CD4-positive, alpha-beta T cell treated with Interferon gamma for 1 hour (primary cell): ENCODE measurements around the gene MRPS2.
"Not testable (repeated sequence)": the region's sequence is repeated elsewhere in the genome, so short reads cannot be mapped to it uniquely, and the experiment has no call there.

Experiments used
- DNase-seq: peaks from one replicate; pipeline ENCODE4 v3.0.0-alpha.2; 2020

Gene MRPS2

DNA sequence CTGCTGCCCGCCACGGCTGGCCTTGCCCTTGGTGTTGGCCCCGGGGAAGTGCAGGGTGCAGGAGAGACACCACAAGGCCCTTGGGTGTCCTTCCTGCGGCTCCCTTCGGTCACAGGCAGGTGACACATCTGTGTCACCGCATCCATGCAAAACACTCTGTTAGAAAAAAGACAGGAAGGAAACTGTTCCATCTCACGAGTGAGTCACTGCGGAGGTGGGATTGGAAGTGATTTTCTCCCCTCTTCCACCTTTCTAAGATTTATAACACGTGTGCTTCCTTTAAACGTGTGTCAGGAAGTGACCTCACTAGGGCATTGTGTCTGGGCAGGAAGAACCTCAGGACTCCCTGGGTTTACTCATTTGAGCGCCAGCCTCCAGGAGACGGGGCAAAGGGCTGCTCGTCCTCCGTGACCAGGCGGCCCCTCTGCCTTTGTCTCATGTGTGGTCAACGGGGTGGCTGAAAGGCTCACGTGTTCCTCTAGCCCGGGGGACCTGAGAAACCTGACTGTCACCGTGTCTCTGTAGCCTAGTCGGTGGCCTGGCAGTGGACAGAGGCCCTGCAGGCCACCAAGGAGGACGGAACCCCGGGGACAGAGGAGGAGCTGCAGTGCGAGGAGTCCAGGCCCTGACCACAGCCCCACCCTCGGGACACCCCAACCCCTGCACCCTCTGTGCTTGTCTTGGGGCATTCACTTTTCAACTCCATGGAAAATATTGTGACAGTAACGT, 15.8 kb downstream of the MRPS2 start:
- DNase-seq, result no peak

GRCh38 chr9:135517407-135517822, 16.9 kb downstream of the MRPS2 start:
- no peak for DNase-seq

DNA sequence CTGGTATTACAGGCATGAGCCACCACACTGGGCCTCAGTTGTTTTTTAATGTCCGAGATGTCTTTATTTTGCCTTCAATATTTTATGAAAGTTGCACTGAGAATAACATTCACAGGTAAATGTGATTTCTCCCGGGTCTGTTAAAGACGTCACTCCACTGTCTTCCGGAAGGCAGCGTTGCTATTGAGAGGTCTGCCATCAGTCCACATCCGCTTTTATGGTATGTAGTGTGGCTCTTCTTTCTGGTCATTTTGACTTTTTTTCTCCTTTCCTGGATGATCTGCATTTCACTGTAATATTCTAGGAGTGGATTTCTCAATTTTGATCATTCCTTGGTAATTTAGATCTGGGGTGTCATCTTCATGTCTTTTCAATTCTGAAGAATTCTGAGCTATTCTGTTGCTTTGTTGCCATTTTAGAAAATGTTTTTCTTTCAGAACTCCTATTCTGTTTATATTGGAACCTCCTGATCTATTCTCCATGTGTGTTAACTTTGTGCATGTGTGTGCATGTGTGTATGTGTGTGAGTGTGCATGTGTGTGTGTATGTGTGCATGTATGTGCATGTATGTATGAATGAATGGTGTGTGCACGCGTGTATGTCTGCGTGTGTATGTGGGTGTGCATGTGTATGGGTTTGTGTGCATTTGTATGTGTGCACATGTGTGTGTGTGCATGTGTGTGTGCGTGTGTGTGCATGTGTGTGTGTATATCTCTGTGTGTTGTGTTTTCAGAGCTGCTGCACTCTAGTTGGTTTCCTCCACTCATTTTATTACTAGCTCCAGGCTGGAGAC, 18.9 kb downstream of the MRPS2 start:
- no peak for DNase-seq

DNA sequence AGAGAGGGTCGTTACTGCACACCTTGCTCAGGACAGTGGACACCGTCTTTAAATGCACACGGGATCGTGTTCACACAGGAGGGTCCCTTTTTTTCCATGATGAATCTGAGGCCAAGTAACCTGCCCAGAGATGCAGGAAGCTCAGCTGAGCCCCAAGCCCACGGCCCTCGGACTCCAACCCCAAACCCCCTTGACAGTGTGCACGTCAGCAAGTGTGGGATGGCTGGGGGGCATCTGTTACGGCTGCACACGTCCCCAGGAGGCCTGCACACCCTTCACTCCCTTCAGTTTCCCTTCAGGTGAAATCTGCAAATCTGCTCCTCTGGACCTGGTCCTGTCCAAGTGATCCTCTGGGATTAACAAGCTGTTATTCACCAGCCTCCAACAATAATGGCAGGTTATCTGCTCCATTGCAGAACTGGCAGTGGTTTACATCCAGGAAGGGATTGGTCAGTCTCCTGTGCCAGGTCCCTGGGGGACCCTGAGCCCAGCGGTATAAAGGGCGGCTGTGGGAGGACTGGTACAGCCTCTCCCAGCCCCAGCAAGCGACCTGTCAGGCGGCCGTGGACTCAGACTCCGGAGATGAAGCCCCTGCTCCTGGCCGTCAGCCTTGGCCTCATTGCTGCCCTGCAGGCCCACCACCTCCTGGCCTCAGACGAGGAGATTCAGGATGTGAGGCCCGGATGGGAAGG, 20.6 kb downstream of the MRPS2 start, which contains the start of gene LCN1:
Gene LCN1, plus strand, starts transcription at position 525 of the 692 bp plus-strand sequence. Its CDS starts 58 bp downstream, at position 583.
- DNase-seq, result no peak

- no peak for DNase-seq
Measured at GRCh38 chr9:135521608-135522095, 21.2 kb downstream of the MRPS2 start.

DNA sequence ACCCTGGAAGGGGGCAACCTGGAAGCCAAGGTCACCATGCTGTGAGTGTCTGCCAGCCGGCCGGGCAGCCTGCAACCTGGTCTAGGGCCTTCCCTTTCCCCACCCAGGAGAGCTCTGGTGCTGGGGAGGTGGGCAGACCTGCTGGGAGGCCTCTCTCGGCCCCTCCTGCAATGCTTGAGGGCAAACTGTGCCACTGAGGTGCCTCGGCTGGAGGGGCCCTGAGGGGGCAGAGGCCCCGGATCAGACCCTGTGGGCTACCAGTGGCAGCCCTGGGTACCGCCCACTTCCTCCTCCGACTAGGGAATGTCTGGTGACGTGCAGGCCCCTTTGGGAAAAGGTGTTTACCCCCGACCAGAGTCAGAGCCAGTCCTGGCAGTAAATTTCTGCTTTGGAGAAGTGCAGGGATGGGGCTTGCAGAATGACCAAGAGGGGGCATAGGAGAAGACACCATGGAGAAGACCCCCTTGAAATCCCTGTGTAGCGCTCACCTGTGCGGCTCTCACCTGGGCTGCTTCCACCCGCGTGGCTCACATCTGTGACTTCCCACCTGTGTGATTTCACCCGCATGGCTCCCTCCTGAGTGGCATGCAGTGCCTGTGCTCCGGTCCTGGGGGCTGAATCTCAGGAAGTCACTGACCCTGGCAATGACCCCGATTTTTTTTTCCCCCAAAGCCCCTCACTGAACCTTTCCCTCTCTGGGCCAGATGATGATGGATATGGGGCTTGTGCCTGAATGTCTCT, 21.8 kb downstream of the MRPS2 start:
- no peak for DNase-seq

DNA sequence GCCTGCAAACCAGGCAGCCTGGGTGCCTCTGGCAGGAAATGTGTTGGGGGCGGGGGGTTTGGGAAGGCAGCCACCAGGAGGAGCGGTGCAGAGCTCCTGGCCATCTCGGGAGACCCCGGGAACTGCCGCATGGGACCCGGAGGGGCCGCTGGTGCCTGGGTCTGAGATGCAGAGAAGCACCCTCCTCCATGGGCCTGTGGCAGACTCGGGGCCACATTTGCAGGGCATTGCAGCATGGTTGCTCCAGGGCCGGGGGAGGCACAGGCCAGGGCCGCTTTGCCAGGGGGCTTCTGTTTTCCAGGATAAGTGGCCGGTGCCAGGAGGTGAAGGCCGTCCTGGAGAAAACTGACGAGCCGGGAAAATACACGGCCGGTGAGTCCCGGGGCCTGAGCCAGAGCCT, 22.4 kb downstream of the MRPS2 start:
- no peak for DNase-seq

DNA sequence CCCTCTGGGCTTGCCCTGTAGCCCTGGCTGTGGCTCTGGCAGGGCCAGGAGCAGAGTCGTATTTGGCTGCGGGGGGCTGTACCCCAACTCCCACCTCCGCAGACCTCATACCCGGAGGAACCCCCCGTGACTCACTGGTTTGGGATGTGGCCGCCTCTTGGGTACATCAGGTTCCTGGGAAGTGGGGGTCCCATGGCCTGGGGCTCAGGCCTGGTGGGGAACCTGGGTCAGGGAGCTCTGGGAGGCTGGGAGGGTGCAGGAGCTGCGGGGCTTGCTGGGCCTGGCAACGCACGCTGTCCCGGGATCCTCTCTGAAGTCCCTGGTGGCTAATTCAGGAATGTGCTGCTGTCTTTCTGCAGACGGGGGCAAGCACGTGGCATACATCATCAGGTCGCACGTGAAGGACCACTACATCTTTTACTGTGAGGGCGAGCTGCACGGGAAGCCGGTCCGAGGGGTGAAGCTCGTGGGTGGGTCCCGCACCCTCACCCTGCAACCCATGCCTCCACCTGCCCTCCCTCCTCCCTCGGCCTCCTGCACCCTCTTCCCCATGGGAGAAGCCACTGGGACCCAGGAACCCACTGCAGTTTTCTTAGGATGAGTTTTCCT, 23.1 kb downstream of the MRPS2 start:
- no peak for DNase-seq

DNA sequence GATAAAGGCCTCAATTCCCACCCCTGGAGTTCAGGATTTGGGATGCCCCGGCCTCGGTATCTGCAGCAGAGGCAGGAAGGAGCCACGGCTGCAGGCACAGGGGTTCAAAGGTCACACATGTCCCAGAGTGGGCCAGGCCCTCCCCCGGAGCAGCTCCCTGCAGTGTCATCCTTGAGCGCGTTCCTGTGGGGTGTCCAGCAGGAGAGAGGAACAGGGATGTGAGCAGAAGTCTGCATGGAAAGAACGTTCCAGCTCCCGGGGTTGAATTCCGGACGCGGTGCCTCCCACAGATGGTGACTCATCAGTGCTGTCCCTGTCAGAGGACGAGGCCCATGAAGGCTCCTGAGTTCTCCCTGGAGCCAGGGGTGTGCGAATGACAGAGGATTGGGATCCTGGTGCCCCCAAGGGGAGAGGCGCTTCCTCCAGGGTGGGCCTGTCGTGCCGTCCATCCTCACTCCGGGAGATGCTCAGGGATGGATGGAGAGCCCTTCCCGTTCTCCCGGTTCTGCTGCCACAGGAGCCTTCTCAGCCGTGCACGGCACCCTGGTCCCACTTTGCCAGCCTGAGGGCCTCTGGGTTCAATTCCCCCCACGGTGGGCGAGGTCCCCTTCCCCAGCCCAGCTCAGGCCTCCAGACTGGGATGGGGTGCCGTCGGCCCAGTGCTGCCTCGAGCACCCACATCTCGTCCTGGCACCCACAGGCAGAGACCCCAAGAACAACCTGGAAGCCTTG, 23.8 kb downstream of the MRPS2 start:
- DNase-seq, result no peak

DNA sequence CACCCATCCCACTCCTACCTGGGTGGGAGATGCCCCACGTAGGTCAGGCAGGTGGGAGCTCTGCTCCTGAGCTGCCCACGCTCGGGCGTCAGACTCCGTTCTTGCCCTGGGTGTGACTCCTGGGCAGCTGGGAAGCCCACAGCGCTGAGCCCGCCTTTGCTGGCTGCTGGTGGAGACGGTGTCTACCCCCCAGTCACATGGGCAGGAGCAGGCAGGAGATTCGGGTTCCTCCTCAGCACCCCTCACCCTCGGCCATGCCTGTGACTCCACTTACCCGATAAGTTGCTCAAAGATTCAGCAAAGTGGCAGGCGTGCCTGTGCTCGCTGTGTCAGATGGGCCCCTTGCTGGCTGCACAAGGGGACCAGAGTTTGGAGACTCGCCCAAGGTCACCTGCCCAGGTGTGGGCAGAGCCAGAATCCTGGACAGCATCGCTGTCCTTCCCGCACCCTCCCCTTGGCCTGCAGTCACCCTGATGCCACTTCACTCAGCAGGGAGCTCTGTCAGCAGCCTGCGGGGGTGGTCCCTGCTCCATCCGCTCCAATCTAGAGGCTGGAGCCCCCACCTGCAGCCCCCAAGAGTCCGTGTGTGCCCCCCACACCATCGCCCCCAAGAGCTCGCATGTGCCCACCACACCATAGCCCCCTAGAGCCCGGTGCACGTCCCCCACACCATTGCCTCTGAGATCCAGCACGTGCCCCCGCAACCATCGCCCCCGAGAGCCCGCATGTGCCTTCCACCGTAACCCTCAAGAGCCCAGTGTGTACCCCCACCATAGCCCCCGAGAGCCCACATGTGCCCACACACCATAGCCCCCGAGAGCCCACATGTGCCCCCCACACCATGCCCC, 25.0 kb downstream of the MRPS2 start:
- DNase-seq, result no peak

- no peak for DNase-seq
Measured at GRCh38 chr9:135526089-135526729, 25.7 kb downstream of the MRPS2 start.

DNA sequence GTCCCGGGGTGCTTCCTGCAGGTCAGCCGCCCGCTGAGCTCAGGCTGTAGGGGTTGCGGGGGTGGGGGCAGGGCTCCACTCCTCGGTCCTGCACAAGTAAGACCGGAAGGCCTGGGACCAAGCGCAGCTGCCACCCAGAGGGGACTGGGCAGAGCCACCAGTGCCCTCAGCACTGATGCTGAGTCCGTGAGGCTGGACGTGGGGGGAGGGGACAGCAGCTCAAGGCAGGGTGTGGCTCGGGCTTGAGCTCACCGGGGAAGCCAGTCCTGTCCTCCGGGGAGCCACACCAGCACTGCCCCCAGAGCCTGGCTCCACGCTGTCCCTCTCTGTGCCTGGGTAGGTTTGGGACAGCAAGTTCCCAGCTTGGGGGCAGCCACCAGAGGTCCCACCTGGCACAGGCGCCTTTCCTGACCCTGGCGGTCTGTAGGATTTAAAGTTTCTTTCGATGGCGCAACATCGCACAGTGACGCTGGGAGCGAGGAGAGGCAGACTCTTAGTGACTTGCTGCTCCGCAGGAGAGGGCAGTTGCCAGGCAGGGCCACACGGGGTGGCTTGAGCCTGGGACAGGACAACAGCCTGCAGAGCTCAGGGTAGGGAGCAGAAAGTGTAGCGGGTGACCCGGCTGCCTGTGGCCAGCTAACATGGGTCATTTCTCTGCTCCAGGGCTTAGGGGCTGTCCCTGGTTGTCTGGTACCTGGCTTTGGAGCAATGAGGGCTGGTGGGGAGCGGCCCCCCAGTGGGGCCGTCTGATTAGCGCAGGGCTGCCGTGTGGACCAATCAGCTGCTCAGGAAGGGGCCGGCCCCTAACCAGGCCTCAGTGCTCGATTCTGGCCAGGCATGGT, 26.5 kb downstream of the MRPS2 start:
- DNase-seq, result no peak

DNA sequence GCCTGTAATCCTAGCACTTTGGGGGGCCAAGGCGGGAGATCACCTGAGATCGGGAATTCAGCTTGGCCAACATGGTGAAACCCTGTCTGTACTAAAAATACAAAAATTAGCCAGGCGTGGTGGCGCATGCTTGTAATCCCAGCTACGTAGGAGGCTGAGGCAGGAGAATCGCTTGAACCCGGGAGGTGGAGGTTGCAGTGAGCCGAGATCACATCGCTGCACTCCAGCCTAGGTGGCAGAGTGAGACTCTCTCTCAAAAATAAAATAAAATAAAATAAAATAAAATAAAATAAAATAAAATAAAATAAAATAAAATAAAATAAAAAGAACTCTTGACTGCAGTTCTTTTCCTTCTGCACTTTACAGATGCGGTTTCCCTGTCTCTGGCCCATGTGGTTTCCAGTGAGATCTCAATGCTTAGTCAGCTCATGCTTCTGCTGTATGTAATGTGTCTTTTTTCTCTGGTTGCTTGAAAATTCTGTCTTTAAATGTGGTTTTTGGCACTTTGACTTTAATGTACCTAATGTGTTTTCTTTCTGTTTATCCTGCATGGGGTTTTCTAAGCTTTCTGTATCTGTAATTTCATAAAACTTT, 28.5 kb downstream of the MRPS2 start:
- DNase-seq, result not testable (repeated sequence)

DNA sequence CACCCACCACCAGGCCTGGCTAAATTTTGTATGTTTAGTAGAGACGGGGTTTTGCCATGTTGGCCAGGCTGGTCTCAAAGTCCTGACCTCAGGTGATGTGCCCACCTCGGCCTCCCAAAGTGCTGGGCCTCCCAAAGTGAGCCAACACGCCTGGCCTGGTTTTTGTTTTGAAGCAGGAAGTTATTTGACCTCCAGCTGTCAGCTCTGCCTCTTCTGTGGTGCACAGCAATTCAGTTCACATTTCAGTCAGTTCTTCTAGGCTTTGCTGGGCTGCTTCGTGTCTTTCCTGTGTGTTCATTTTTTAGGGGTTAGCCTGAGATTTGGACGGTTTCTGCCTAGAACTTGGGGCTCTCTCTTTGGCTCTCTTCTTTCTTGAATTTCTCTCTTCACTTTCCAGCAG, 29.7 kb downstream of the MRPS2 start:
- DNase-seq, result no peak

- no peak for DNase-seq
Measured at GRCh38 chr9:135531096-135531495, 30.6 kb downstream of the MRPS2 start.

DNA sequence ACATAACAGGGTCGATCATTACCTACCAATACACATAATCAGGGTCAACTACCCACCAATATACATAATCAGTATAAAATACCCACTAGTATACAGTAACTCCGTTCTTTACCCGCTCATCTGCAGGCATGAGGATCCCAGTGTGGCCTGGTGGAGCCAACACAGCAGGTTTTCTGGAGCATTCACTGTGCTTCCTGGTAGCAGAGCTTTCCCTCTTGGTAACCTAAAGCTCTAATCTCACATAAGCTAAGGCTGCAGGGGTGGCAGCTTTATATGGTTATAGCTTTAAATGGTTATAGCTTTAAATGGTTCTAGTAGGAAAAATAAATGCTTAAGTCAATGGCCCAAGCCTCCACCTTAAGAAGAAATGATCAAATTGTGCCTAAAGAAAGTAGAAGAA, 32.6 kb downstream of the MRPS2 start:
- DNase-seq, result no peak

DNA sequence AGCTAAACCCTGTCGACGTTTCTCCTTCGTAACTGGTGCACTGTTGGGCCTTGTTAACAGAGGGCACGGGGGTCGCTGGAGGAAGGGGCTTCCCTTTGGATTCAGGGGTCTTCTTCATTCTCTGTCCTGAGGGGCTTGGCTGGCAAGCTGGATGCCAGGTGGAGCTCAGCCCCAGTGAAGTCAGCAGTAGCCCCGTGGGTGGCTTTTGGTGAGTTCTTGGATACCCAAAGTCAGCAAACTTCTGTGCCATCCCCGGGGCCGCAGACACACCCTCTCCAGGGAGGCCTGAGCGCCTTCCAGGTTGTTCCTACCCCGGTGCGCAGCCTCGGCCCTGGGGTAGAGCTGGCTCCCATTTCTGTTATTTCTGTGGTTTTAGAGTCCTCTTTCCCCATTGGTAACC, 33.2 kb downstream of the MRPS2 start:
- no peak for DNase-seq

- DNase-seq, result not testable (repeated sequence)
Measured at GRCh38 chr9:135534192-135534711, 33.8 kb downstream of the MRPS2 start.
